ENCODE data around the gene SGCD. TPM values are rescaled to one million over a fixed set of nuclear protein-coding genes. Genes with fewer than 3 reads are reported as not detected.

The SGCD gene
- total and polyA plus RNA-seq, 2 of the 4 experiments (the other 2 are of a cell fraction), result 5.8 to 10.6 TPM

GRCh38 chr5:156779436-156779835 is 452.5 kb downstream of the SGCD start:
- in situ Hi-C loops (cut with MboI; ENCODE audit: low sequenced_read_pairs), result no loop called here
- H3K56ac ChIP-seq (ENCODE audit: extremely low read depth, insufficient read depth, low read length), result no peak overlapping the region
- ChIA-PET POLR2A (ENCODE audit: unreplicated experiment) (no interaction called here), CTCF (no interaction called here)
- no peak overlapping the region for H2BK5ac ChIP-seq (ENCODE audit: low read depth, low read length, poor library complexity, severe bottlenecking)
- no peak overlapping the region for H3K14ac ChIP-seq (replicated peaks; ENCODE audit: low read depth, low read length)
- H3K9me3 ChIP-seq (ENCODE audit: control insufficient read depth, insufficient read depth, low read length), result peaks cover 2% of the 10 kb centered on the region; the same call in 1 of the 2 replicates
- peaks cover 2% of the 10 kb centered on the region; the same call in 1 of the 2 replicates for H3K4me1 ChIP-seq (ENCODE audit: control insufficient read depth, insufficient read depth, low read length)
- H3K18ac ChIP-seq (ENCODE audit: low read depth, low read length), result no peak overlapping the region
- no peak overlapping the region for H4K91ac ChIP-seq (ENCODE audit: insufficient read depth, low read depth, low read length)
- H3K9ac ChIP-seq (ENCODE audit: low read depth, low read length), result no peak overlapping the region
- H3K23ac ChIP-seq (ENCODE audit: low read depth, low read length), result no peak overlapping the region
- intact Hi-C loops (cut with micrococcal nuclease), result no loop called here
- H4K8ac ChIP-seq (ENCODE audit: low read depth in 2 of 2, low read length in 2 of 2), result no peak overlapping the region
- no peaks in the 10 kb centered on the region for H3K9me1 ChIP-seq (ENCODE audit: insufficient read depth, low read length)
- TF ChIP-seq MXI1 (IDR thresholded peaks at IDR 0.05; ENCODE audit: borderline replicate concordance, low read depth, low read length) (no peak), RCOR1 (IDR thresholded peaks at IDR 0.05; ENCODE audit: insufficient replicate concordance, low read length) (no peak), SMC3 (IDR thresholded peaks at IDR 0.05; ENCODE audit: low read depth, low read length) (no peak), RFX5 (IDR thresholded peaks at IDR 0.05; ENCODE audit: low read depth, low read length) (no peak), NFE2L2 (IDR thresholded peaks at IDR 0.05; ENCODE audit: low read depth, low read length) (no peak), CHD1 (IDR thresholded peaks at IDR 0.05; ENCODE audit: low read depth, low read length) (no peak), CEBPB (IDR thresholded peaks at IDR 0.05; ENCODE audit: low read depth, low read length) (no peak), CTCF (conservative IDR thresholded peaks at IDR 0.05; ENCODE audit: low read depth, low read length) (no peak), FOS (IDR thresholded peaks at IDR 0.05; ENCODE audit: low read depth, low read length) (no peak), RAD21 (IDR thresholded peaks at IDR 0.05; ENCODE audit: low read length) (no peak), POLR2A (IDR thresholded peaks at IDR 0.05; ENCODE audit: low read depth, low read length) (no peak)
- no TSS peak for BruUV-seq (replicated peaks)
- no peaks in the 10 kb centered on the region for H4K20me1 ChIP-seq (ENCODE audit: insufficient read depth, low read length)
- H2AFZ ChIP-seq (replicated peaks; ENCODE audit: low read length, poor library complexity), result no peak overlapping the region
- no peaks in the 10 kb centered on the region for H3K79me1 ChIP-seq (ENCODE audit: low read depth in 1 of 2, low read length in 2 of 2)
- no peak overlapping the region for H2AK9ac ChIP-seq (replicated peaks; ENCODE audit: low read depth, low read length, poor library complexity)
- no peak overlapping the region for H4K5ac ChIP-seq (ENCODE audit: low read depth, low read length)
- dilution Hi-C loops (cut with HindIII; ENCODE audit: low sequenced_read_pairs, unreplicated experiment), result no loop called here
- no peak overlapping the region for H3K4ac ChIP-seq (ENCODE audit: low read depth, low read length)
- H3K4me3 ChIP-seq (ENCODE audit: insufficient read depth, low read depth, low read length), result no peak overlapping the region
- ATAC-seq (ENCODE audit: low read depth) (no peak), DNase-seq (no peak)
- no peak overlapping the region for H3K4me2 ChIP-seq (ENCODE audit: low read depth, low read length)
- no peak overlapping the region for H2BK20ac ChIP-seq (ENCODE audit: low read depth, low read length)
- no peaks in the 10 kb centered on the region for H3K36me3 ChIP-seq (ENCODE audit: control insufficient read depth, insufficient read depth, low read length)
- no CpG with 5 or more reads among the region's 4 CpGs for WGBS, 2 experiments (ENCODE audit: extremely low coverage in 2 of 2, insufficient read length in 1 of 2)
- no peak overlapping the region for H3K27ac ChIP-seq (ENCODE audit: insufficient read depth, low read length)
- H2AK5ac ChIP-seq (ENCODE audit: low read depth, low read length), result no peak overlapping the region
- H2BK120ac ChIP-seq (ENCODE audit: low read depth, low read length), result no peak overlapping the region
- no peak overlapping the region for H2BK15ac ChIP-seq (ENCODE audit: low read depth, low read length)
- H3K27me3 ChIP-seq (ENCODE audit: control insufficient read depth, insufficient read depth, low read length), result no peaks in the 10 kb centered on the region

All from IMR-90 (cell line).